GM23338 (cell line): ENCODE measurements around the gene SLC43A2. TPM values are rescaled to one million over a fixed set of nuclear protein-coding genes. Genes with fewer than 3 reads are reported as not detected.

ENCODE experiments used
- ATAC-seq: fragments of 200-7000 bp; cut with Tn5 transposase; 3 replicates; pipeline ENCODE4 v1.9.1; 2020
- DNase-seq: peaks from one replicate; pipeline ENCODE4 v3.0.0-alpha.2; 2015; ENCODE audit warnings: low spot score
- H2AFZ ChIP-seq: fragments of 200-600 bp; sonication (generic); 2 replicates; pipeline ENCODE4 v1.8.0; 2016; ENCODE audit warnings: antibody characterized with exemption, mild to moderate bottlenecking, moderate library complexity
- H3F3A ChIP-seq: fragments of 200-600 bp; sonication (generic); replicated peaks from 2 replicates; pipeline ENCODE4 v1.8.0; 2017; ENCODE audit warnings: antibody characterized with exemption, mixed run types, low read depth
- H3K27ac ChIP-seq: fragments of 200-600 bp; sonication (generic); 2 replicates; pipeline ENCODE4 v1.6.1; 2016; ENCODE audit warnings: low read depth
- H3K27me3 ChIP-seq: fragments of 200-600 bp; sonication (generic); 2 replicates; pipeline ENCODE4 v1.8.0; 2016; ENCODE audit warnings: mild to moderate bottlenecking, mixed run types, moderate library complexity; ENCODE audit not compliant: insufficient read depth
- H3K36me3 ChIP-seq: fragments of 200-600 bp; sonication (generic); 2 replicates; pipeline ENCODE4 v1.8.0; 2016; ENCODE audit warnings: mild to moderate bottlenecking; ENCODE audit not compliant: insufficient read depth
- H3K4me1 ChIP-seq: fragments of 200-600 bp; sonication (generic); 2 replicates; pipeline ENCODE4 v1.8.0; 2016; ENCODE audit warnings: mild to moderate bottlenecking, moderate library complexity; ENCODE audit not compliant: insufficient read depth
- H3K4me2 ChIP-seq: fragments of 200-600 bp; sonication (generic); 2 replicates; pipeline ENCODE4 v1.7.1; 2017; ENCODE audit warnings: mixed run types
- H3K4me3 ChIP-seq: fragments of 200-600 bp; sonication (generic); 2 replicates; pipeline ENCODE4 v1.6.1; 2016; ENCODE audit warnings: mixed run types
- H3K79me2 ChIP-seq: fragments of 200-600 bp; sonication (generic); replicated peaks from 2 replicates; pipeline ENCODE4 v1.8.0; 2017; ENCODE audit warnings: mild to moderate bottlenecking; ENCODE audit not compliant: insufficient read depth
- H3K9me2 ChIP-seq: fragments of 200-600 bp; sonication (generic); 2 replicates; pipeline ENCODE4 v1.8.0; 2017; ENCODE audit not compliant: insufficient read depth
- H4K20me1 ChIP-seq: fragments of 200-600 bp; sonication (generic); replicated peaks from 2 replicates; pipeline ENCODE4 v1.8.0; 2017; ENCODE audit warnings: mild to moderate bottlenecking; ENCODE audit not compliant: insufficient read depth
- H3K27ac Mint-ChIP-seq: 2 replicates; pipeline ENCODE4 v1.8.0; 2020; ENCODE audit warnings: inconsistent platforms, mild to moderate bottlenecking, moderate library complexity, mixed read lengths
- H3K27me3 Mint-ChIP-seq: 3 replicates; pipeline ENCODE4 v1.8.0; 2022; ENCODE audit warnings: low read depth, mild to moderate bottlenecking, moderate library complexity, mixed read lengths, inconsistent platforms; ENCODE audit not compliant: insufficient read depth, poor library complexity
- H3K36me3 Mint-ChIP-seq: 3 replicates; pipeline ENCODE4 v1.8.0; 2021; ENCODE audit warnings: low read depth, mild to moderate bottlenecking, inconsistent platforms, moderate library complexity, mixed read lengths
- H3K4me1 Mint-ChIP-seq: 3 replicates; pipeline ENCODE4 v1.8.0; 2020; ENCODE audit warnings: mild to moderate bottlenecking, inconsistent platforms, mixed read lengths
- H3K4me3 Mint-ChIP-seq: 3 replicates; pipeline ENCODE4 v1.8.0; 2021; ENCODE audit warnings: moderate library complexity, mild to moderate bottlenecking, inconsistent platforms, mixed read lengths
- H3K9me3 Mint-ChIP-seq: 3 replicates; pipeline ENCODE4 v1.8.0; 2020; ENCODE audit warnings: moderate library complexity, mild to moderate bottlenecking, inconsistent platforms, mixed read lengths
- CREB1 ChIP-seq: fragments of 250-450 bp; sonication (Bioruptor Pico); IDR thresholded peaks from 2 replicates; pipeline ENCODE4 v1.5.0; 2020; ENCODE audit warnings: low read depth, mild to moderate bottlenecking, moderate library complexity
- CTCF ChIP-seq, 2 experiments: fragments of 200-600 bp in 1 of 2; sonication (generic) in 1 of 2; conservative IDR thresholded peaks; 2 replicates each; pipeline versions ENCODE4 v1.5.1 to v1.6.1; 2016 to 2017; ENCODE audit warnings: antibody characterized with exemption in 2 of 2, low read depth in 2 of 2, mild to moderate bottlenecking in 2 of 2, moderate library complexity in 1 of 2
- ETS1 ChIP-seq: IDR thresholded peaks from 2 replicates; pipeline ENCODE4 v1.6.1; 2016; ENCODE audit warnings: antibody characterized with exemption
- EZH2 ChIP-seq: fragments of 200-600 bp; sonication (generic); IDR thresholded peaks from one replicate; pipeline ENCODE4 v1.8.0; 2017; ENCODE audit warnings: antibody characterized with exemption, mild to moderate bottlenecking, low read depth; ENCODE audit not compliant: unreplicated experiment
- EZH2phosphoT487 ChIP-seq: fragments of 200-600 bp; sonication (generic); IDR thresholded peaks from one replicate; pipeline ENCODE4 v1.8.1; 2018; ENCODE audit warnings: antibody characterized with exemption; ENCODE audit not compliant: unreplicated experiment
- JUNB ChIP-seq: IDR thresholded peaks from one replicate; pipeline ENCODE4 v1.6.1; 2016; ENCODE audit warnings: antibody characterized with exemption; ENCODE audit not compliant: unreplicated experiment
- NANOG ChIP-seq: IDR thresholded peaks from 2 replicates; pipeline ENCODE4 v1.6.1; 2016; ENCODE audit warnings: antibody characterized with exemption, borderline replicate concordance
- POLR2AphosphoS5 ChIP-seq: IDR thresholded peaks from 2 replicates; pipeline ENCODE4 v1.6.1; 2016; ENCODE audit warnings: antibody characterized with exemption, low read depth
- REST ChIP-seq: IDR thresholded peaks from one replicate; pipeline ENCODE4 v1.6.1; 2018; ENCODE audit warnings: antibody characterized with exemption; ENCODE audit not compliant: unreplicated experiment
- STAT1 ChIP-seq: IDR thresholded peaks from one replicate; pipeline ENCODE4 v1.6.1; 2016; ENCODE audit warnings: antibody characterized with exemption; ENCODE audit not compliant: unreplicated experiment
- ZNF114 ChIP-seq: fragments of 250-450 bp; sonication (Bioruptor Pico); IDR thresholded peaks from 2 replicates; pipeline ENCODE4 v1.5.0; 2020; ENCODE audit warnings: mild to moderate bottlenecking, moderate library complexity
- ZNF331 ChIP-seq: fragments of 250-450 bp; sonication (Bioruptor Pico); IDR thresholded peaks from 2 replicates; pipeline ENCODE4 v1.5.0; 2020; ENCODE audit warnings: low read depth, mild to moderate bottlenecking, moderate library complexity
- polyA plus RNA-seq: library from polyadenylated mRNA; unstranded; fragments of >200 nt; fragmentation: Nextera tagmentation; extraction: Ambion mirVana; gene quantifications from 2 replicates; pipeline ENCODE4 v1.2.1, GENCODE V29; 2016
- total RNA-seq: library from RNA; depleted of rRNA; stranded (reverse); fragments of >200 nt; shearing (Covaris generic); gene quantifications from 2 replicates; pipeline ENCODE4 v1.2.3, GENCODE V29; 2014
- TF ChIP-seq, protein P1 (sequence below): fragments of 250-450 bp; sonication (Bioruptor Pico); IDR thresholded peaks from 2 replicates; pipeline ENCODE4 v1.5.0; 2020; ENCODE audit warnings: mild to moderate bottlenecking, moderate library complexity

SLC43A2 gene
- total and polyA plus RNA-seq, 2 experiments from 2014 or later: 2.2 to 9.8 TPM

DNA sequence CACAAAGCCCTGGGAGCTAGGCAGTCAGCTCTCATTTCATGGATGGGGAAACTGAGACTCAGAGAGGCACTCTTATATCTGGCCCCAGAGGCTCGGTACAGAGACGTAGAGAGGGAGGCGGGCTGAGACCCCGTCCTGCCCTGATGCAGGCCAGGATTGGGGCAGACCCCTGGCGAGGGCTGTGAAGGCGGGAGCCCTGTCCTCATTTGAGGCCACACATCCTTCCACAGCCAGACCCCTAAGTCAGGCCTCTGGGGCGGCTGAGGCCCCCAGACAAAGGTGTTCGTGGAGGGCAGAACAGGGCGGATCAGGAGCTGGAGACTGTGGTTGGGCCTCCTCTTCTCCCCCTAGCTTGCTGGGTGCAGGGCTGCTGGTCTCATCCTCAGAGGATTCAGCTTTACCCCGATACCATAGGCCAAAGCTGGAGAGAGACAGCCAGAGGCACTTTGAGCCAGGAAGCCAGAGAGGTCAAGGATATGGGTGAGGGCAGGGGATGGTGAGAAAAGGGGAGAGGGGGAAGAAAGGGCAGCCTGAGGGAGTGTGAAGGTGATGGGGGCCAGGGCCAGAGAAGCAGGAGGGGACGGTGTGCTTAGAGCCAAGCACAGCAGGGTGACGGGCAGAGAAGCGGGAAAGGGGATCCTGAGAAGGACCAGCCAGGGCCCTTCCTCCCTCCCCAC, 17.7 kb upstream of the SLC43A2 start:
- H3K36me3 Mint-ChIP-seq: peaks cover 9% of the 10 kb centered on the region; the same call in 2 of the 3 replicates
- H3K4me2 ChIP-seq: peak overlapping the region; percentile 51; the same call in 1 of the 2 replicates
- peaks cover 24% of the 10 kb centered on the region for H3K4me1 ChIP-seq
- H3K27me3 Mint-ChIP-seq: peaks cover 29% of the 10 kb centered on the region
- H4K20me1 ChIP-seq: peaks cover 2% of the 10 kb centered on the region; the same call in 1 of the 2 replicates
- no peak overlapping the region for H2AFZ ChIP-seq
- H3K4me1 Mint-ChIP-seq: peaks cover 33% of the 10 kb centered on the region
- ATAC-seq (no peak), DNase-seq (no peak)
- no peaks in the 10 kb centered on the region for H3K79me2 ChIP-seq
- H3K9me3 Mint-ChIP-seq: peaks cover 3% of the 10 kb centered on the region; the same call in 1 of the 3 replicates
- peaks cover 5% of the 10 kb centered on the region; the same call in 1 of the 2 replicates for H3K36me3 ChIP-seq
- peaks cover 6% of the 10 kb centered on the region for H3K27me3 ChIP-seq
- H3K27ac ChIP-seq: no peak overlapping the region
- peak overlapping the region; percentile 4; the same call in 1 of the 3 replicates for H3K4me3 Mint-ChIP-seq
- no peak overlapping the region for H3K4me3 ChIP-seq
- peaks cover 3% of the 10 kb centered on the region; the same call in 1 of the 2 replicates for H3K9me2 ChIP-seq
- H3K27ac Mint-ChIP-seq: no peak overlapping the region
- TF ChIP-seq ETS1 (no peak), JUNB (no peak), EZH2 (no peak), CTCF (conservative IDR thresholded peaks at IDR 0.05; ENCODE audit: low read depth in 2 of 2) (no peak), NANOG (no peak), CREB1 (CRISPR knock-in tag) (no peak), ZNF114 (CRISPR knock-in tag) (no peak), STAT1 (no peak), REST (no peak), ZNF331 (CRISPR knock-in tag) (no peak), EZH2phosphoT487 (no peak), POLR2AphosphoS5 (no peak)
- TF ChIP-seq, protein P1, sequence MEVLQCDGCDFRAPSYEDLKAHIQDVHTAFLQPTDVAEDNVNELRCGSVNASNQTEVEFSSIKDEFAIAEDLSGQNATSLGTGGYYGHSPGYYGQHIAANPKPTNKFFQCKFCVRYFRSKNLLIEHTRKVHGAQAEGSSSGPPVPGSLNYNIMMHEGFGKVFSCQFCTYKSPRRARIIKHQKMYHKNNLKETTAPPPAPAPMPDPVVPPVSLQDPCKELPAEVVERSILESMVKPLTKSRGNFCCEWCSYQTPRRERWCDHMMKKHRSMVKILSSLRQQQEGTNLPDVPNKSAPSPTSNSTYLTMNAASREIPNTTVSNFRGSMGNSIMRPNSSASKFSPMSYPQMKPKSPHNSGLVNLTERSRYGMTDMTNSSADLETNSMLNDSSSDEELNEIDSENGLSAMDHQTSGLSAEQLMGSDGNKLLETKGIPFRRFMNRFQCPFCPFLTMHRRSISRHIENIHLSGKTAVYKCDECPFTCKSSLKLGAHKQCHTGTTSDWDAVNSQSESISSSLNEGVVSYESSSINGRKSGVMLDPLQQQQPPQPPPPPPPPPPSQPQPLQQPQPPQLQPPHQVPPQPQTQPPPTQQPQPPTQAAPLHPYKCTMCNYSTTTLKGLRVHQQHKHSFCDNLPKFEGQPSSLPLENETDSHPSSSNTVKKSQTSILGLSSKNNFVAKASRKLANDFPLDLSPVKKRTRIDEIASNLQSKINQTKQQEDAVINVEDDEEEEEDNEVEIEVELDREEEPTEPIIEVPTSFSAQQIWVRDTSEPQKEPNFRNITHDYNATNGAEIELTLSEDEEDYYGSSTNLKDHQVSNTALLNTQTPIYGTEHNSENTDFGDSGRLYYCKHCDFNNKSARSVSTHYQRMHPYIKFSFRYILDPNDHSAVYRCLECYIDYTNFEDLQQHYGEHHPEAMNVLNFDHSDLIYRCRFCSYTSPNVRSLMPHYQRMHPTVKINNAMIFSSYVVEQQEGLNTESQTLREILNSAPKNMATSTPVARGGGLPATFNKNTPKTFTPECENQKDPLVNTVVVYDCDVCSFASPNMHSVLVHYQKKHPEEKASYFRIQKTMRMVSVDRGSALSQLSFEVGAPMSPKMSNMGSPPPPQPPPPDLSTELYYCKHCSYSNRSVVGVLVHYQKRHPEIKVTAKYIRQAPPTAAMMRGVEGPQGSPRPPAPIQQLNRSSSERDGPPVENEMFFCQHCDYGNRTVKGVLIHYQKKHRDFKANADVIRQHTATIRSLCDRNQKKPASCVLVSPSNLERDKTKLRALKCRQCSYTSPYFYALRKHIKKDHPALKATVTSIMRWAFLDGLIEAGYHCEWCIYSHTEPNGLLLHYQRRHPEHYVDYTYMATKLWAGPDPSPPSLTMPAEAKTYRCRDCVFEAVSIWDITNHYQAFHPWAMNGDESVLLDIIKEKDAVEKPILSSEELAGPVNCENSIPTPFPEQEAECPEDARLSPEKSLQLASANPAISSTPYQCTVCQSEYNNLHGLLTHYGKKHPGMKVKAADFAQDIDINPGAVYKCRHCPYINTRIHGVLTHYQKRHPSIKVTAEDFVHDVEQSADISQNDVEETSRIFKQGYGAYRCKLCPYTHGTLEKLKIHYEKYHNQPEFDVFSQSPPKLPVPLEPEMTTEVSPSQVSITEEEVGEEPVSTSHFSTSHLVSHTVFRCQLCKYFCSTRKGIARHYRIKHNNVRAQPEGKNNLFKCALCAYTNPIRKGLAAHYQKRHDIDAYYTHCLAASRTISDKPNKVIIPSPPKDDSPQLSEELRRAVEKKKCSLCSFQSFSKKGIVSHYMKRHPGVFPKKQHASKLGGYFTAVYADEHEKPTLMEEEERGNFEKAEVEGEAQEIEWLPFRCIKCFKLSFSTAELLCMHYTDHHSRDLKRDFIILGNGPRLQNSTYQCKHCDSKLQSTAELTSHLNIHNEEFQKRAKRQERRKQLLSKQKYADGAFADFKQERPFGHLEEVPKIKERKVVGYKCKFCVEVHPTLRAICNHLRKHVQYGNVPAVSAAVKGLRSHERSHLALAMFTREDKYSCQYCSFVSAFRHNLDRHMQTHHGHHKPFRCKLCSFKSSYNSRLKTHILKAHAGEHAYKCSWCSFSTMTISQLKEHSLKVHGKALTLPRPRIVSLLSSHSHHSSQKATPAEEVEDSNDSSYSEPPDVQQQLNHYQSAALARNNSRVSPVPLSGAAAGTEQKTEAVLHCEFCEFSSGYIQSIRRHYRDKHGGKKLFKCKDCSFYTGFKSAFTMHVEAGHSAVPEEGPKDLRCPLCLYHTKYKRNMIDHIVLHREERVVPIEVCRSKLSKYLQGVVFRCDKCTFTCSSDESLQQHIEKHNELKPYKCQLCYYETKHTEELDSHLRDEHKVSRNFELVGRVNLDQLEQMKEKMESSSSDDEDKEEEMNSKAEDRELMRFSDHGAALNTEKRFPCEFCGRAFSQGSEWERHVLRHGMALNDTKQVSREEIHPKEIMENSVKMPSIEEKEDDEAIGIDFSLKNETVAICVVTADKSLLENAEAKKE: no peak
- peaks cover 30% of the 10 kb centered on the region for H3F3A ChIP-seq
